A549 (cell line): ENCODE results near the gene SULT2A1.

Experiments used
- CEBPB ChIP-seq, 2 experiments: fragments of >200 bp in 1 of 2; sonication (Bioruptor Twin) in 1 of 2; formaldehyde crosslinking in 1 of 2; IDR thresholded peaks; 2 replicates each; pipeline ENCODE4 v1.6.1; 2012 to 2016
- CHD4 ChIP-seq: fragments of 200-600 bp; sonication (generic); IDR thresholded peaks from 2 replicates; pipeline ENCODE4 v1.6.1; 2016; ENCODE audit warnings: antibody characterized with exemption, mild to moderate bottlenecking, borderline replicate concordance
- CTCF ChIP-seq: fragments of >200 bp; sonication (Bioruptor Twin); formaldehyde crosslinking; IDR thresholded peaks from 3 replicates; pipeline ENCODE4 v1.5.1; 2016
- ELK1 ChIP-seq: fragments of 150-350 bp; IDR thresholded peaks from 2 replicates; pipeline ENCODE4 v1.6.1; 2014; ENCODE audit warnings: low read depth, mild to moderate bottlenecking, low read length
- FOXS1 ChIP-seq: fragments of 250-450 bp; sonication (Bioruptor Pico); IDR thresholded peaks from 2 replicates; pipeline ENCODE4 v1.5.0; 2020; ENCODE audit warnings: mild to moderate bottlenecking, moderate library complexity
- MAX ChIP-seq: IDR thresholded peaks from 2 replicates; pipeline ENCODE4 v1.6.1; 2012
- POLR2A ChIP-seq: IDR thresholded peaks from 2 replicates; pipeline ENCODE4 v1.6.1; 2012; ENCODE audit warnings: mild to moderate bottlenecking, low read length
- POLR2AphosphoS2 ChIP-seq: conservative IDR thresholded peaks from 2 replicates; pipeline ENCODE4 v1.6.1; 2012; ENCODE audit warnings: low read length, improper control_type of control experiment, inconsistent platforms
- RAD21 ChIP-seq, 2 experiments: fragments of >200 bp in 1 of 2; sonication (Bioruptor Twin) in 1 of 2; formaldehyde crosslinking in 1 of 2; IDR thresholded peaks in 1 of 2; conservative IDR thresholded peaks in 1 of 2; 2 replicates in 1 of 2; 3 replicates in 1 of 2; pipeline ENCODE4 v1.6.1; 2012 to 2018; ENCODE audit warnings: inconsistent platforms in 1 of 2
- SMC3 ChIP-seq: fragments of >200 bp; sonication (Bioruptor Twin); formaldehyde crosslinking; IDR thresholded peaks from 3 replicates; pipeline ENCODE4 v1.6.1; 2018; ENCODE audit warnings: inconsistent platforms

GRCh38 chr19:47853003-47853402 is 33.1 kb downstream of the SULT2A1 start:
- no peak for TF ChIP-seq POLR2A
- no peak for TF ChIP-seq CHD4
- TF ChIP-seq FOXS1 (CRISPR knock-in tag), result no peak
- TF ChIP-seq CTCF, result no peak
- no peak for TF ChIP-seq POLR2AphosphoS2
- TF ChIP-seq RAD21 (conservative IDR thresholded peaks at IDR 0.05 in 1 of 2, IDR thresholded peaks at IDR 0.05 in 1 of 2), result no peak
- no peak for TF ChIP-seq SMC3
- no peak for TF ChIP-seq MAX
- no peak for TF ChIP-seq CEBPB (IDR thresholded peaks at IDR 0.05)
- TF ChIP-seq ELK1, result no peak
